Endothelial cell of umbilical vein (primary cell): ENCODE data around the gene PTGER4. TPM values are rescaled to one million over a fixed set of nuclear protein-coding genes. Genes with fewer than 3 reads are reported as not detected.

Source experiments
- BruUV-seq: library from RNA; stranded (reverse); fragments of 400-500 nt; replicated peaks from 2 replicates; lab custom pipeline; 2021; lab: Mats Ljungman, UMichigan
- CTCF ChIA-PET: fragments of 300-600, 350-600 bp; sonication (Branson Sonifier 250); formaldehyde crosslinking; loops from one replicate; lab custom pipeline; 2021; ENCODE audit warnings: antibody characterized with exemption, inconsistent platforms; lab: Charles Lee
- POLR2A ChIA-PET: fragments of 300-600, 350-600 bp; sonication (Branson Sonifier 250); formaldehyde crosslinking; loops from one replicate; lab custom pipeline; 2021; ENCODE audit warnings: antibody characterized with exemption, inconsistent platforms; lab: Charles Lee
- DNase-seq: peaks from one replicate; pipeline ENCODE4 v3.0.0-alpha.2; 2011; ENCODE audit warnings: low read depth, low spot score
- FAIRE-seq: peaks from 2 replicates; lab custom pipeline; 2011; peaks lifted over from hg19 to GRCh38; lab: Jason Lieb, UNC
- H2AFZ ChIP-seq: 2 replicates; pipeline ENCODE4 v1.6.0; 2012; ENCODE audit warnings: low read depth, low read length, control low read depth, inconsistent platforms
- H3K27ac ChIP-seq: 2 replicates; pipeline ENCODE4 v1.5.1; 2011; ENCODE audit warnings: low read depth, mild to moderate bottlenecking, control low read depth, low read length, moderate library complexity; ENCODE audit not compliant: insufficient read depth
- H3K27me3 ChIP-seq, 2 experiments: 2 replicates each; pipeline versions ENCODE4 v1.6.0 to v1.6.1; 2011; ENCODE audit warnings: low read length in 2 of 2, mixed read lengths in 1 of 2; ENCODE audit not compliant: control insufficient read depth in 2 of 2, insufficient read depth in 2 of 2
- H3K36me3 ChIP-seq, 2 experiments: 2 replicates in 1 of 2; 3 replicates in 1 of 2; pipeline ENCODE4 v1.5.1; 2011; ENCODE audit warnings: low read length in 2 of 2, mild to moderate bottlenecking in 1 of 2, moderate library complexity in 1 of 2; ENCODE audit not compliant: control insufficient read depth in 2 of 2, insufficient read depth in 2 of 2; ENCODE audit errors: extremely low read depth in 1 of 2
- H3K4me1 ChIP-seq: 3 replicates; pipeline ENCODE4 v1.5.1; 2011; ENCODE audit warnings: mild to moderate bottlenecking, low read length; ENCODE audit not compliant: control insufficient read depth, insufficient read depth; ENCODE audit errors: extremely low read depth
- H3K4me2 ChIP-seq: 2 replicates; pipeline ENCODE4 v1.6.1; 2011; ENCODE audit warnings: low read length, control low read depth, mixed read lengths; ENCODE audit not compliant: insufficient read depth
- H3K4me3 ChIP-seq, 3 experiments: fragments of 200-600 bp in 1 of 3; sonication (generic), shearing (Covaris generic) in 1 of 3; replicated peaks in 1 of 3; 2 replicates each; pipeline ENCODE4 v1.5.1; 2011 to 2016; ENCODE audit warnings: control low read depth in 3 of 3, low read length in 3 of 3, mild to moderate bottlenecking in 2 of 3, inconsistent platforms in 1 of 3, low read depth in 1 of 3, moderate library complexity in 1 of 3; ENCODE audit not compliant: insufficient read depth in 1 of 3
- H3K79me2 ChIP-seq: 2 replicates; pipeline ENCODE4 v1.6.0; 2012; ENCODE audit warnings: low read length, inconsistent platforms; ENCODE audit not compliant: control insufficient read depth, insufficient read depth
- H3K9ac ChIP-seq: replicated peaks from 2 replicates; pipeline ENCODE3; 2011; ENCODE audit warnings: low read length, control low read depth; ENCODE audit not compliant: insufficient read depth; ENCODE audit errors: extremely low read depth
- H3K9me1 ChIP-seq: replicated peaks from 3 replicates; pipeline ENCODE4 v1.6.0; 2011; ENCODE audit warnings: mild to moderate bottlenecking, low read length; ENCODE audit not compliant: control insufficient read depth, insufficient read depth; ENCODE audit errors: extremely low read depth
- H3K9me3 ChIP-seq: replicated peaks from 2 replicates; pipeline ENCODE4 v1.5.1; 2012; ENCODE audit warnings: low read length, inconsistent platforms; ENCODE audit not compliant: control insufficient read depth, insufficient read depth
- H4K20me1 ChIP-seq: replicated peaks from 2 replicates; pipeline ENCODE3; 2011; ENCODE audit warnings: mild to moderate bottlenecking, low read length; ENCODE audit not compliant: control insufficient read depth, insufficient read depth; ENCODE audit errors: extremely low read depth
- CTCF ChIP-seq, 2 donors: IDR thresholded peaks; 1 replicate in 1 of 2; 2 replicates in 1 of 2; pipeline ENCODE4 v1.5.1; 2011; ENCODE audit warnings: low read length in 2 of 2, mild to moderate bottlenecking in 2 of 2, moderate library complexity in 2 of 2, control low read depth in 1 of 2, inconsistent platforms in 1 of 2, low read depth in 1 of 2; ENCODE audit not compliant: insufficient read depth in 1 of 2; ENCODE audit errors: extremely low read depth in 1 of 2
- FOS ChIP-seq: IDR thresholded peaks from 2 replicates; pipeline ENCODE4 v1.6.1; 2011; ENCODE audit warnings: mild to moderate bottlenecking, low read length, moderate library complexity, borderline replicate concordance; ENCODE audit not compliant: insufficient read depth
- GATA2 ChIP-seq: IDR thresholded peaks from 2 replicates; pipeline ENCODE4 v1.7.0; 2011; ENCODE audit warnings: low read depth, mild to moderate bottlenecking, moderate library complexity, mixed read lengths, low read length; ENCODE audit not compliant: insufficient read length, insufficient read depth
- dilution Hi-C: fragments of 300-500 bp; cut with MboI; formaldehyde crosslinking; loops from one replicate; pipeline ENCODE4 v1.15.0; 2019; ENCODE audit warnings: low sequenced_read_pairs; ENCODE audit not compliant: extremely low pct_ligation_motif_present
- intact Hi-C: fragments of 100-400 bp; cut with micrococcal nuclease; formaldehyde crosslinking; loops from one replicate; pipeline ENCODE4 v1.10.0; 2022
- polyA plus RNA-seq, 4 experiments: library from polyadenylated mRNA; depleted of rRNA in 3 of 4; stranded (reverse) in 3 of 4; unstranded in 1 of 4; fragments of >200 nt; gene quantifications; 2 replicates each; pipeline versions ENCODE4 v1.2.1 to v1.2.3, GENCODE V29; 2011 to 2012; ENCODE audit warnings: missing spikeins in 1 of 4
- total RNA-seq: library from RNA; stranded (reverse); gene quantifications from 2 replicates; pipeline ENCODE4 v1.2.3, GENCODE V29; 2021

Gene PTGER4
- total and polyA plus RNA-seq, 2 donors (not counting 3 experiments of a cell fraction or from before 2014, with no cell fraction given) = 23.6 to 37.4 TPM

- dilution Hi-C loops (no loop called here), intact Hi-C loops (loop anchor here (1.0 to 5.0 kb wide), 4 partner anchors 157 to 571 kb away; no protein-coding TSS in a partner anchor)
- Histone ChIP-seq H3K4me2 (peak overlapping the region; percentile 95), H4K20me1 (no peaks in the 10 kb centered on the region), H3K36me3 (peaks cover 0 to 6% of the 10 kb centered on the region in 2 experiments), H3K9me3 (no peaks in the 10 kb centered on the region), H3K4me3 (peak overlapping the region in 2 of 3 experiments; percentile 45 to 76), H3K27me3 (no peaks in the 10 kb centered on the region), H2AFZ (no peak overlapping the region), H3K9ac (peak overlapping the region; percentile 81), H3K4me1 (peaks cover 26% of the 10 kb centered on the region), H3K27ac (peak overlapping the region; percentile 76), H3K9me1 (no peaks in the 10 kb centered on the region), H3K79me2 (peaks cover 51% of the 10 kb centered on the region)
- BruUV-seq = no TSS peak
- peak; percentile 66 for DNase-seq
- POLR2A ChIA-PET = interaction anchor here (0.8 kb wide), 1 partner anchor 56 kb away, joined by 3 read pairs; no protein-coding TSS in a partner anchor
- peak; percentile 82 for FAIRE-seq
- TF ChIP-seq GATA2 = peak; percentile 22
- TF ChIP-seq CTCF (IDR thresholded peaks at IDR 0.05; ENCODE audit: extremely low read depth in 1 of 2, insufficient read depth in 1 of 2, low read depth in 1 of 2, low read length in 2 of 2) = no peak
- TF ChIP-seq FOS = no peak
- CTCF ChIA-PET = interaction anchor here (0.7 to 1.7 kb wide), 9 partner anchors 8 to 950 kb away, joined by 3 to 9 read pairs (median 5); no protein-coding TSS in a partner anchor
These were observed 1.7 kb upstream of the PTGER4 start for GRCh38 chr5:40678026-40678425.
